AG09319 (cell line): ENCODE results near the gene COX10.
"Not testable (repeated sequence)": the region's sequence is repeated elsewhere in the genome, so short reads cannot be mapped to it uniquely, and the experiment has no call there.

Source experiments
- DNase-seq: peaks from one replicate; pipeline ENCODE4 v3.0.0-alpha.2; 2010; ENCODE audit warnings: low read depth; ENCODE audit errors: extremely low read depth
- TF ChIP-seq, protein P1 (sequence below): IDR thresholded peaks from 2 replicates; pipeline ENCODE4 v1.5.1; 2011; ENCODE audit warnings: low read depth, mild to moderate bottlenecking, inconsistent platforms, low read length, moderate library complexity

Gene COX10

GRCh38 chr17:14069251-14070021 is at the start of gene COX10:
COX10 (plus strand) TSS chr17:14069504; CDS start chr17:14069606, 102 bp downstream.
- DNase-seq, result no peak
- TF ChIP-seq, protein P1, sequence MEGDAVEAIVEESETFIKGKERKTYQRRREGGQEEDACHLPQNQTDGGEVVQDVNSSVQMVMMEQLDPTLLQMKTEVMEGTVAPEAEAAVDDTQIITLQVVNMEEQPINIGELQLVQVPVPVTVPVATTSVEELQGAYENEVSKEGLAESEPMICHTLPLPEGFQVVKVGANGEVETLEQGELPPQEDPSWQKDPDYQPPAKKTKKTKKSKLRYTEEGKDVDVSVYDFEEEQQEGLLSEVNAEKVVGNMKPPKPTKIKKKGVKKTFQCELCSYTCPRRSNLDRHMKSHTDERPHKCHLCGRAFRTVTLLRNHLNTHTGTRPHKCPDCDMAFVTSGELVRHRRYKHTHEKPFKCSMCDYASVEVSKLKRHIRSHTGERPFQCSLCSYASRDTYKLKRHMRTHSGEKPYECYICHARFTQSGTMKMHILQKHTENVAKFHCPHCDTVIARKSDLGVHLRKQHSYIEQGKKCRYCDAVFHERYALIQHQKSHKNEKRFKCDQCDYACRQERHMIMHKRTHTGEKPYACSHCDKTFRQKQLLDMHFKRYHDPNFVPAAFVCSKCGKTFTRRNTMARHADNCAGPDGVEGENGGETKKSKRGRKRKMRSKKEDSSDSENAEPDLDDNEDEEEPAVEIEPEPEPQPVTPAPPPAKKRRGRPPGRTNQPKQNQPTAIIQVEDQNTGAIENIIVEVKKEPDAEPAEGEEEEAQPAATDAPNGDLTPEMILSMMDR, result no peak

- not testable (repeated sequence) for DNase-seq
Observed at GRCh38 chr17:14021651-14022294, 47.5 kb upstream of the COX10 start.

DNA sequence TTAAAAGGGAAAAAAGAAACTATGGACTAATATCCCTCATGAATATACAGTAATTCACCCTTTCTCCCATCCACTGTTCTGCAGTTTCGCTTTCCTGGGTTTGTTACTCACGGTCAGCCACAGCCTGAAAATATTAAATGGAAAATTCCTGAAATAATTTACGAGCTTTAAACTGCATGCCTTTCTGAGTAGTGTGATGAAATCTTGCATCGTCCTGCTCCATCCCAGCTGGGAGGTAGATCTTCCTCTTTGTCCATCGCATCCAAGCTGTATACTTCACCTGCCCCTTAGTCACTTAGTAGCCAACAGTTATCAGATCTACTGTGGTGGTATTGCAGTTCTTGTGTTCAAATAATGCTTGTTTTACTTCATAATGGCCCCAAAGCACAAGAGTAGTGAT is 39.5 kb upstream of the COX10 start:
- DNase-seq, result not testable (repeated sequence)

DNA sequence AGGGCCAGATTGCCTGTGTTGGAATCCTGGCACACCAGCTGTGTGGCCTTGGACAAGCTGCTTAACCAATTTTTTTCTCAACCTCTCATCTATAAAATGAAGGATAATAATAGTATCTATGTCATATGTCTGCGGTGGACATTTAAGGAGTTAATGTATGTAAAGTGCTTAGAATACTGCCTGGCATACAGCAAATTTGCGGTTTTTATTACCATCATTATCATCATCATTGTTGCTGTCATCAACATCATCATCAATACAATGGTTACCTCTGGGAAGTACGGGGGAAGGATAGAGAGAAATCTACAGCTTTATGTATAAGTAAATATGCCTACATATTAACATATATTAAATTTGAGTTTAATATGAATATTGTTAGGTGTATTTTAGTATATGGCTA is 37.1 kb upstream of the COX10 start:
- DNase-seq, result no peak
- TF ChIP-seq, protein P1, result no peak

- TF ChIP-seq, protein P1, result no peak
Observed at GRCh38 chr17:14033166-14033565, 36.1 kb upstream of the COX10 start.

GRCh38 chr17:14037453-14037852 is 31.9 kb upstream of the COX10 start:
- TF ChIP-seq, protein P1, result no peak
- no peak for DNase-seq

More at GRCh38 chr17:14033166-14033565, 36.1 kb upstream of the COX10 start:
- DNase-seq, result no peak

DNA sequence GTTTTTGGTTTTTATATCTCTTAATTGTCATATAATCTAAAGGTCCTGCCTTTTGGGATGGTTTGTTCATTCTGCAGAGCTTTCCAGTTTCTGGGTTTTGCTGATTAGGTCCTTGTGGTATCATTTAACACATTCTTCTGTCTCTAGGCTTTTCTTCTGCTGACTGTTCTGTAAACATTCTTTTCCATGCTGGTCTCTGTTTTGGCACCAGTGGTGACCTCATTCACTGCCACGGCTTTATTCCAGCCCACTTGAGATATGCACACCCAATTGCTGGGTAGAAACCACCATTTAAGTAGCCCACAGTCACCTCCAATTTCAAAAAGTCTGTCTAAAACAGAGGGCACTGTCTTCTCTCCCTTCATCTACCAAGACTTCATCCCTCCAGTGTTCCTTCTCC is 31.1 kb upstream of the COX10 start:
- TF ChIP-seq, protein P1, result no peak
- peak; percentile 55 for DNase-seq

DNA sequence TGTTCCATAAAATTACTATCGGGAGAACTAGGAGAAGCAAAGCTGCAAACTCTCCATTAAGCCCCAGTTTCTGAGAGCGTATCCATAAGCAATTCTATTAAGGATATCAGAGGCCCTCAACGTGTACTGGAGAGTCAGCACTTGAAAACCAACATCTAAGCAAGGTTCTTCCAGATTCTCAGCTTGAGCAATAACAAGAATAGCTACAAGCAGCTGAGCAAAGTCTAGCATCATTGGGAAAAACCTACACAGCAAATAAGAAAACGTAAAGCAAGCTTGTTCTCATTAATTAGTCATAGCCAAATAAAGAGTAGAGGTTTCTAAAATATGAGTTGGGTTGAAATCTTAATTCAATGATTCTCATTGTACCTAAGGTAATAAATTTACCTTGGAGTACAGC is 26.9 kb upstream of the COX10 start:
- TF ChIP-seq, protein P1, result no peak
- no peak for DNase-seq
